ENCODE measurements around the gene TMEM74B.

TMEM74B gene

GRCh38 chr20:1188347-1188746 is 3.6 kb upstream of the TMEM74B start:
- H3K9me3 ChIP-seq (ENCODE audit: insufficient read depth, low read depth, low read length), result no peaks in the 10 kb centered on the region

GRCh38 chr20:1187605-1188171 is 2.9 kb upstream of the TMEM74B start:
- 69% methylated on average over 4 of the region's 4 CpGs for WGBS
- H3K9ac ChIP-seq (ENCODE audit: low read depth, low read length), result no peak overlapping the region
- H3K27me3 ChIP-seq (ENCODE audit: insufficient read depth, low read length), result peaks cover 38% of the 10 kb centered on the region
- H3K9me3 ChIP-seq (ENCODE audit: insufficient read depth, low read depth, low read length), result no peaks in the 10 kb centered on the region
- H3K27ac ChIP-seq (ENCODE audit: low read depth, low read length), result no peak overlapping the region
- peaks cover 11% of the 10 kb centered on the region for H3K4me1 ChIP-seq (ENCODE audit: insufficient read depth, low read length)
- H3K4me3 ChIP-seq (ENCODE audit: low read length), result no peak overlapping the region
- no peaks in the 10 kb centered on the region for H3K36me3 ChIP-seq (ENCODE audit: insufficient read depth, low read length)

More at GRCh38 chr20:1188347-1188746, 3.6 kb upstream of the TMEM74B start:
- H3K27ac ChIP-seq (ENCODE audit: low read depth, low read length), result no peak overlapping the region
- no peak overlapping the region for H3K9ac ChIP-seq (ENCODE audit: low read depth, low read length)
- H3K27me3 ChIP-seq (ENCODE audit: insufficient read depth, low read length), result peaks cover 32% of the 10 kb centered on the region
- WGBS, result 93% methylated on average over 1 of the region's 1 CpG
- no peak overlapping the region for H3K4me3 ChIP-seq (ENCODE audit: low read length)
- peaks cover 11% of the 10 kb centered on the region for H3K4me1 ChIP-seq (ENCODE audit: insufficient read depth, low read length)
- H3K36me3 ChIP-seq (ENCODE audit: insufficient read depth, low read length), result no peaks in the 10 kb centered on the region

- Histone ChIP-seq H3K9ac (ENCODE audit: low read depth, low read length) (no peak overlapping the region), H3K36me3 (ENCODE audit: insufficient read depth, low read length) (no peaks in the 10 kb centered on the region), H3K4me3 (ENCODE audit: low read length) (no peak overlapping the region), H3K9me3 (ENCODE audit: insufficient read depth, low read depth, low read length) (no peaks in the 10 kb centered on the region), H3K27me3 (ENCODE audit: insufficient read depth, low read length) (peaks cover 45% of the 10 kb centered on the region), H3K4me1 (ENCODE audit: insufficient read depth, low read length) (peaks cover 11% of the 10 kb centered on the region), H3K27ac (ENCODE audit: low read depth, low read length) (no peak overlapping the region)
- 73% methylated on average over 11 of the region's 13 CpGs for WGBS
These were observed 1.7 kb upstream of the TMEM74B start for GRCh38 chr20:1186367-1186991.

- no peaks in the 10 kb centered on the region for H3K9me3 ChIP-seq (ENCODE audit: insufficient read depth, low read depth, low read length)
- H3K27ac ChIP-seq (ENCODE audit: low read depth, low read length), result no peak overlapping the region
- 13% methylated on average over 20 of the region's 20 CpGs for WGBS
- peaks cover 45% of the 10 kb centered on the region for H3K27me3 ChIP-seq (ENCODE audit: insufficient read depth, low read length)
- no peak overlapping the region for H3K9ac ChIP-seq (ENCODE audit: low read depth, low read length)
- H3K36me3 ChIP-seq (ENCODE audit: insufficient read depth, low read length), result no peaks in the 10 kb centered on the region
- H3K4me1 ChIP-seq (ENCODE audit: insufficient read depth, low read length), result peaks cover 11% of the 10 kb centered on the region
- peak overlapping the region; percentile 25 for H3K4me3 ChIP-seq (ENCODE audit: low read length)
These were observed 1.1 kb upstream of the TMEM74B start for GRCh38 chr20:1185790-1186334.

- no peaks in the 10 kb centered on the region for H3K9me3 ChIP-seq (ENCODE audit: insufficient read depth, low read depth, low read length)
- peaks cover 45% of the 10 kb centered on the region for H3K27me3 ChIP-seq (ENCODE audit: insufficient read depth, low read length)
- no peak overlapping the region for H3K27ac ChIP-seq (ENCODE audit: low read depth, low read length)
- peaks cover 11% of the 10 kb centered on the region for H3K4me1 ChIP-seq (ENCODE audit: insufficient read depth, low read length)
- H3K9ac ChIP-seq (ENCODE audit: low read depth, low read length), result no peak overlapping the region
- under 1% methylated on average over 54 of the region's 54 CpGs for WGBS
- no peaks in the 10 kb centered on the region for H3K36me3 ChIP-seq (ENCODE audit: insufficient read depth, low read length)
- H3K4me3 ChIP-seq (ENCODE audit: low read length), result peak overlapping the region; percentile 61
These were observed 548 bp upstream of the TMEM74B start for GRCh38 chr20:1185316-1185741.

DNA sequence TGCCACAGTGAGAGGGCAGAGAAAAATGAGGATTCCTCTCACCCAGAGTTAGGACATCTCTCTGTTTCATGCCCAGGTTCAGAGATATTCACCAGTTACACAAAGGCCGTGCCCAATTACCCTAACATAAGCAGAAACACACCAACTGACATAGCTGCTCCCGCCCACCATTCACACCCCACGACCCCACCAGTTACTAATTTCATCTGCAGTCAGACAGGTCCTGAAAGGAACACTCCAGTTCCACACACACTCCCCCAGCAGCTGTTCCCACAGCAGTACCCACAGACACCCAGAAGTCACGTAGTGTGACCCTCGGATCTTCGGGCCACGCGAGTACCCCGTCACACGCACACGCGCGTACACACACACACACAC is 532 bp downstream of the TMEM74B start:
- peaks cover 11% of the 10 kb centered on the region for H3K4me1 ChIP-seq (ENCODE audit: insufficient read depth, low read length)
- H3K4me3 ChIP-seq (ENCODE audit: low read length), result peak overlapping the region; percentile 61
- no peak overlapping the region for H3K9ac ChIP-seq (ENCODE audit: low read depth, low read length)

DNA sequence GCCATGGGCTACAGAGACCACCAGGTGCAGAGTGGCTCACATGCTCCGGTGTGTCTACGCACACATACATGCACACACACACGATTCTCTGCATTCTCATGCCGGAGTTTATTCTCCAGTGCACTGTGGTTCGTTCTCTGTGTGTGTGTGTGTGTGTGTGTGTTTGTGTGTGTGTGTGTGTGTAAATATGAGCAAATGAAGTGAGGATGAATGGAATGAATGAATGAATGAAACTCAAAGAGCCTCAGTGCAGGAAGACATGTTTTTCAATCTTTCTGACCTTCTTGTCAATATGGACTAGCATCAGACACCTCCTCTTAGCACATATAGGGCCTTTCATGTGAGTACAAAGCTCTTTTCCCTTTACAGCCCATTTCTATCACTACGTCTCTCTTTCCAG is 1.6 kb downstream of the TMEM74B start:
- Histone ChIP-seq H3K9me3 (ENCODE audit: insufficient read depth, low read depth, low read length) (no peaks in the 10 kb centered on the region), H3K36me3 (ENCODE audit: insufficient read depth, low read length) (no peaks in the 10 kb centered on the region), H3K9ac (ENCODE audit: low read depth, low read length) (no peak overlapping the region), H3K27ac (ENCODE audit: low read depth, low read length) (no peak overlapping the region), H3K27me3 (ENCODE audit: insufficient read depth, low read length) (peaks cover 45% of the 10 kb centered on the region), H3K4me1 (ENCODE audit: insufficient read depth, low read length) (peaks cover 11% of the 10 kb centered on the region), H3K4me3 (ENCODE audit: low read length) (no peak overlapping the region)
- 97% methylated on average over 6 of the region's 6 CpGs for WGBS

More for the DNA sequence above, 532 bp downstream of the TMEM74B start:
- Histone ChIP-seq H3K9me3 (ENCODE audit: insufficient read depth, low read depth, low read length) (no peaks in the 10 kb centered on the region), H3K27ac (ENCODE audit: low read depth, low read length) (no peak overlapping the region), H3K27me3 (ENCODE audit: insufficient read depth, low read length) (peaks cover 45% of the 10 kb centered on the region), H3K36me3 (ENCODE audit: insufficient read depth, low read length) (no peaks in the 10 kb centered on the region)
- WGBS, result 63% methylated on average over 13 of the region's 13 CpGs

DNA sequence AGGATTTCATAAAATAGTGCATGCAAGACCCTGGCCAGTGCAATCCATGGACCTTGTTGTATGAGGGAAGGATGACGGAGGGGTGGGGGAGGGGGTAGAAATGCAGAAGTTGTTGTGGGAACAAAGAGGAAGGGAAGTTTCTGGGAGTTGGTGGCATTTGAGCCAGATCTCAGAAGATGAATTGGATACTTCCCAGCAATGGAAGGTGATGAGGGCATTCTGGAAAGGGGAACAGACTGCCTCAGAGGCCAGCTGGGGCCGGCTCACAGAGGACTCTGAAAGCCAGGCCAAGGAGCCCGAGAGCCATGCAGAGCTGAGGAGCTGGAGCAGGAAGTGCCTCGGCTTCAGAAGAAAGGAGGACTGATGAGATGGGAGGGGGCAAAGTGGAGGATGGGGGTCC is 2.7 kb downstream of the TMEM74B start:
- no peaks in the 10 kb centered on the region for H3K9me3 ChIP-seq (ENCODE audit: insufficient read depth, low read depth, low read length)
- H3K36me3 ChIP-seq (ENCODE audit: insufficient read depth, low read length), result no peaks in the 10 kb centered on the region
- H3K9ac ChIP-seq (ENCODE audit: low read depth, low read length), result no peak overlapping the region
- H3K27ac ChIP-seq (ENCODE audit: low read depth, low read length), result no peak overlapping the region
- WGBS, result 72% methylated on average over 4 of the region's 4 CpGs
- H3K4me1 ChIP-seq (ENCODE audit: insufficient read depth, low read length), result peaks cover 2% of the 10 kb centered on the region
- H3K27me3 ChIP-seq (ENCODE audit: insufficient read depth, low read length), result peaks cover 42% of the 10 kb centered on the region
- H3K4me3 ChIP-seq (ENCODE audit: low read length), result no peak overlapping the region

DNA sequence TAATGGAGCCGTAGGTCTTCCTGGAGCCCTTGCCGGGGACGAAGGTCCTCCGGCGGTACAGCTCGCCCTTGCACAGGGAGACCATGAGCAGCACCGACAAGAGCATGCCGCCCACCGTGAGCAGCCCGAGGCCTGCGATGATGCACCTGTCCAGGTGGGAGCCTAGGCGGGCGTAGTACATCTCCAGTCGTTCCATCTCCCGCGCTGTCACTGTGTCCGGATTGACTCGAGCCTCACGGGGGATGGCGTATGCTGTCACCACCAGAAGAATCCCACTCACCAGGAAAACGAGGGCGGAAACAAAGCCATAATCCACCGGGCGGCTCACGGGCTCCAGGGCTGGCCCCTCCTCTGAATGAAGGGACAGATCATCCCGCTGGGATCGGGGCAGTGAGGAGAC is 3.8 kb downstream of the TMEM74B start:
- Histone ChIP-seq H3K9ac (ENCODE audit: low read depth, low read length) (no peak overlapping the region), H3K9me3 (ENCODE audit: insufficient read depth, low read depth, low read length) (no peaks in the 10 kb centered on the region), H3K4me1 (ENCODE audit: insufficient read depth, low read length) (no peaks in the 10 kb centered on the region; the same call in 1 of the 2 replicates), H3K4me3 (ENCODE audit: low read length) (no peak overlapping the region), H3K27me3 (ENCODE audit: insufficient read depth, low read length) (peaks cover 33% of the 10 kb centered on the region), H3K36me3 (ENCODE audit: insufficient read depth, low read length) (no peaks in the 10 kb centered on the region), H3K27ac (ENCODE audit: low read depth, low read length) (no peak overlapping the region)
- 95% methylated on average over 27 of the region's 27 CpGs for whole genome bisulfite sequencing

GRCh38 chr20:1178623-1179022 is 6.2 kb downstream of the TMEM74B start:
- peaks cover 16% of the 10 kb centered on the region for H3K27me3 ChIP-seq (ENCODE audit: insufficient read depth, low read length)
- 90% methylated on average over 3 of the region's 3 CpGs for whole genome bisulfite sequencing
- no peaks in the 10 kb centered on the region for H3K4me1 ChIP-seq (ENCODE audit: insufficient read depth, low read length)
- H3K27ac ChIP-seq (ENCODE audit: low read depth, low read length), result no peak overlapping the region
- H3K9ac ChIP-seq (ENCODE audit: low read depth, low read length), result no peak overlapping the region
- no peaks in the 10 kb centered on the region for H3K9me3 ChIP-seq (ENCODE audit: insufficient read depth, low read depth, low read length)
- H3K36me3 ChIP-seq (ENCODE audit: insufficient read depth, low read length), result no peaks in the 10 kb centered on the region
- no peak overlapping the region for H3K4me3 ChIP-seq (ENCODE audit: low read length)

DNA sequence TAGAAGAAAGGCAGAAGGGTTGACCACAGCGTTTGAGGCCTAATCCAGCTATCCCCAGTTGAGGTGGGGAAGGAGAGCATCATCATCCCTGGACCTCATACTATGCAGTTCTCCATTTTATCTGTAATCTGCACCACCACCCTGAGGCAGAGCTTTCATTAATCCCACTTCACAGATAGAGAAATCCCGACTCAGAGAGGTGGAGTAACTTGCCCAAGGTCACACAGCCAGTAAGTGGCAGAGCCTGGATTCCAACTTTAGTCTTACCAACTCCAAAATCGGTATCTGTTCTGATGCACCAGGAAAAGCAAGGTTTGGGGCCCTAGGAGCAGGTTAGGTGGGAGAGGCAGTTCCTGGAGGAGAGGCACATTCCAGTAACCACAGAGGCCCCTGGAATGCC is 6.7 kb downstream of the TMEM74B start:
- Histone ChIP-seq H3K9ac (ENCODE audit: low read depth, low read length) (no peak overlapping the region), H3K4me3 (ENCODE audit: low read length) (no peak overlapping the region), H3K27ac (ENCODE audit: low read depth, low read length) (no peak overlapping the region), H3K9me3 (ENCODE audit: insufficient read depth, low read depth, low read length) (no peaks in the 10 kb centered on the region), H3K27me3 (ENCODE audit: insufficient read depth, low read length) (peaks cover 11% of the 10 kb centered on the region), H3K4me1 (ENCODE audit: insufficient read depth, low read length) (no peaks in the 10 kb centered on the region), H3K36me3 (ENCODE audit: insufficient read depth, low read length) (no peaks in the 10 kb centered on the region)
- 94% methylated on average over 3 of the region's 3 CpGs for WGBS
